H1 (cell line): ENCODE measurements around the gene C22orf42.

ENCODE experiments used
- CTCF ChIP-seq, 3 experiments: IDR thresholded peaks; 1 replicate in 2 of 3; 2 replicates in 1 of 3; pipeline versions ENCODE4 v1.5.1 to v1.6.1; 2011; ENCODE audit warnings: low read length in 3 of 3, mild to moderate bottlenecking in 3 of 3, inconsistent platforms in 2 of 3, low read depth in 1 of 3, moderate library complexity in 1 of 3; ENCODE audit not compliant: insufficient read depth in 1 of 3; ENCODE audit errors: control extremely low read depth in 1 of 3
- MAX ChIP-seq: IDR thresholded peaks from 2 replicates; pipeline ENCODE4 v1.6.1; 2012; ENCODE audit warnings: inconsistent platforms
- POLR2A ChIP-seq, 2 experiments: IDR thresholded peaks; 1 replicate in 1 of 2; 2 replicates in 1 of 2; pipeline ENCODE4 v1.6.1; 2011; ENCODE audit warnings: low read depth in 2 of 2, low read length in 2 of 2, mild to moderate bottlenecking in 2 of 2; ENCODE audit errors: control extremely low read depth in 1 of 2
- SUZ12 ChIP-seq: fragments of 200-600 bp; sonication (generic); IDR thresholded peaks from 2 replicates; pipeline ENCODE4 v1.6.1; 2012; ENCODE audit warnings: mild to moderate bottlenecking, inconsistent platforms, low read length, moderate library complexity, mixed read lengths

- TF ChIP-seq MAX (no peak), POLR2A (IDR thresholded peaks at IDR 0.05; ENCODE audit: control extremely low read depth in 1 of 2, low read depth in 2 of 2, low read length in 2 of 2) (no peak), SUZ12 (no peak), CTCF (IDR thresholded peaks at IDR 0.05; ENCODE audit: control extremely low read depth in 1 of 3, insufficient read depth in 1 of 3, low read depth in 1 of 3, low read length in 3 of 3) (no peak)
Observed at GRCh38 chr22:32202161-32202538, 43.0 kb upstream of the C22orf42 start.
